VCaP (cell line): ENCODE measurements around the gene STK25.

Experiments used
- H3K27ac ChIP-seq: fragments of 450-650 bp; 2 replicates; pipeline ENCODE4 v1.5.1; 2017
- TF ChIP-seq, protein P1 (sequence below): fragments of 450-650 bp; conservative IDR thresholded peaks from 2 replicates; pipeline ENCODE4 v1.5.1; 2017; ENCODE audit warnings: mild to moderate bottlenecking, moderate library complexity

STK25 gene

DNA sequence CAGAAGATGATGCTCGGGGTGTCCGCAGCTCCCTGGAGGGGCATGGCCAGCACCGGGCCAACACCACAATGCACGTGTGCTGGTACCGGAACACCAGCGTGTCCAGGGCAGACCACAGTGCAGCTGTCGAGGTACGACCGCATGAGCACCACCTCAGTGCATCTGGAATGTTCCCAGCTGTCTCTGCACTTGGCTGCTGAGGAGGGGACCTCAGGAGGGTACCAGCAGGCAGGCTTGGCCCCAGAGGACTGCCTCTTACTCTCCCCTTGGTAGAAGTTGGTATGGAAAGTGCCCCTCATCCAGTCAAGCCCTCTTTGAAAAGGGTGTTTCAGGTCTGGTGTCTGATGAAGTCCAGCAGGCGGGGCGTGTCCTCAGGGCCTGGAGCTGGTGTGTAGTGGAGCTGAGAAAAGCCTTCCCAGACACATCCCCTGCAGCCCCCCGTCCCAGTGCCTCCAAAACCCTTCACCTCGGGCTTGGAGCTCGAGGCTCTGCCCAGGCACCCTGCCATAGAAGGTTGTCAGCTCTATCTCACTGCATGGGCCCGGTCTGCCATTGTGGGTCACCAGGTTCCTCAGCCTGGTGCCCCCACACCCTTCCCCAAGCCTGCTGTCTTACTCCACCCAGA is 16.7 kb downstream of the STK25 start:
- TF ChIP-seq, protein P1, sequence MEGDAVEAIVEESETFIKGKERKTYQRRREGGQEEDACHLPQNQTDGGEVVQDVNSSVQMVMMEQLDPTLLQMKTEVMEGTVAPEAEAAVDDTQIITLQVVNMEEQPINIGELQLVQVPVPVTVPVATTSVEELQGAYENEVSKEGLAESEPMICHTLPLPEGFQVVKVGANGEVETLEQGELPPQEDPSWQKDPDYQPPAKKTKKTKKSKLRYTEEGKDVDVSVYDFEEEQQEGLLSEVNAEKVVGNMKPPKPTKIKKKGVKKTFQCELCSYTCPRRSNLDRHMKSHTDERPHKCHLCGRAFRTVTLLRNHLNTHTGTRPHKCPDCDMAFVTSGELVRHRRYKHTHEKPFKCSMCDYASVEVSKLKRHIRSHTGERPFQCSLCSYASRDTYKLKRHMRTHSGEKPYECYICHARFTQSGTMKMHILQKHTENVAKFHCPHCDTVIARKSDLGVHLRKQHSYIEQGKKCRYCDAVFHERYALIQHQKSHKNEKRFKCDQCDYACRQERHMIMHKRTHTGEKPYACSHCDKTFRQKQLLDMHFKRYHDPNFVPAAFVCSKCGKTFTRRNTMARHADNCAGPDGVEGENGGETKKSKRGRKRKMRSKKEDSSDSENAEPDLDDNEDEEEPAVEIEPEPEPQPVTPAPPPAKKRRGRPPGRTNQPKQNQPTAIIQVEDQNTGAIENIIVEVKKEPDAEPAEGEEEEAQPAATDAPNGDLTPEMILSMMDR: no peak
- no peak overlapping the region for H3K27ac ChIP-seq

DNA sequence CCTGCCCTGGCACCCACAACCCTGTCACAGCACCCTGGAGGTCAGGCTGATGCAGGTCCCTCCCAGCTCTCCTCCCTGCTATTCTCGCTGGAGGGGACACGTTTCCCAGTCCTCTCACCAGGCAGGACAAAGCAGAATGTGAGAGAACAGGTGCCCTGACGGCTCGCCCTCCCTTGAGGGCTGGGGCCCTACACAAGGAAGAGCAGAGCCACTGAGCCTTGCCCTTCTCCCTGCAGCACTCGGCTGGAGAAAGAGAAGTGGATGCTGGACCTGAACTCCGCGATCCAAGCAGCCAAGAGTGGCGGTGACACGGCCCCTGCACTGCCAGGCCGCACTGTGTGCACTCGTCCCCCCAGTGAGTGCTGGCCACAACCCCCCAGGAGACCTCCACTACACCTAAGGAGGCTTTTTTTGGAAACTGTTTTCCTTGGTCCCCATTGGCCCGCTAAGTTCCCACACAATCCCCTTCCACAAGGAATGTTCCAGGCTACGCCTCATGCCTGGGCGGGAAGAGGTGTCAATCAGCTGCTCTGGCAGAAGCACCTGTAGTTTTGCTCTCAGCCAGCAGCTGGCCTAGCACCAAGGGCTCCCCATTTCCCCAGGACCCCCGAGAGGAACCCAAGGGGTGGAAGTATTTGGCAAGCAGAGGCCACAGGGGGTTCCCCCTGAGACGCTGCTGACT is 17.4 kb downstream of the STK25 start:
- H3K27ac ChIP-seq: no peak overlapping the region
- TF ChIP-seq, protein P1: no peak

DNA sequence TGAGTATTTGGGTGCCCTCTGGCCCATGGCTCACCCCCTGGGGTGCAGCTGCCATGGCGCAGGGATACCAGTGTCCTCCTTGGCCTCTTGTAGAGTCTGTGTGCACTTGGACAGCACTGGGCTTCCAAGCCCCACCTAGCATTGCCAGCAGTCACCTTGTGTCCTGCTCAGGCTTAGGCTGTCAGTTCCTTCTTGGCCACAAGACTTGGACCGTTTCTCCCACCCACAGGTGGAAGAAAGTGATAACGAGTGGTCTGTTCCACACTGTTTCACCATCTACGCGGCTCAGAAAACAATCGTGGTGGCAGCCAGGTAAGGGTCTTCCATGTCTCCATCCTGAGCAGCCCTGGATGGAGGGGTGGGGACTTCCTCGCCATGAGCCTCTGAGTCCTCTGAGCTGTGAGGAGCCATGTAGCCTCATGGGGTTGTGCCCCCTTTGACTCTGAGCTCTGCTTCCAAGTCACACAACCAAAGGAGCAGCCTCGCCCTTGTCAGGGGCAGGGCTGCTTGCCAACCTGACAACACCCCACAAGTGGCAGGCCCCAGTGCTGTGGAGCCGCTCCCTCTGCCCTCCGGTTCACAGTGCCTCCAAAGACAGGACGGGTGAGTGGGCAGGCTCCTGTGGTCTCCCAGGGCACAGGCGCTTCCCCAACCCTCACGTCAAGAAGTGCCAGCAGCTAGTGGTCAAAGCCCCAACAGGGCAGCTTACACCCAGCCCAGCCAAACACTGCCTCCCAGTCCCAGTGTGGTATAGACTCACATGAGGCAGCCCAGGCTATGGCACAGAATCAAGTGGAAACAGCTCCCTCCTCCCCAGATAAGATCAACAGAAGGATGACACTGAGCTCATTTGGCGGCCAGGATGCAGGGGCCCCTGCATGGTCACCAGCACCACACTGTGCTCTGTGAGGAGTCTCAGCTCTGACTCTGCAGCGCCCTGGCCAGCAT is 18.4 kb downstream of the STK25 start:
- TF ChIP-seq, protein P1: no peak
- no peak overlapping the region for H3K27ac ChIP-seq

DNA sequence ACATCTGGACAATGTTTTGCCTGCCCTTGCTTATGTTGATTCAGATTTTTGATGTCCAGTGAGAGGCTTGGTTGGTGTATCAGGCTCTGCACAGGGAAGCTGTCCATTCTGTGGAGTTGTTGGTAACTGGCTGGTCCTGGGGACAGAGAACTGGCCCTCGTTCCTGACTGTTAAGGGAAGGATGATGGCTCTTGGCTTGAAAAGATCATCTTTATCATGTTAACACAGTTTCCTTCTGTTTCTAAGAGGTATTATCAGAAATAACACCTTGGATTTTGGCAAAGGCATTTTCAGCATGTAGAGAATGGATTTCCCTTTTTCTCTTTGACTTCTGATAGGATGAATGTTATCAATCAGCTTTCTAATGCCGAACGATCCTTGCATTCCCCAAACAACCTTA is 19.3 kb downstream of the STK25 start:
- TF ChIP-seq, protein P1: no peak
- no peak overlapping the region for H3K27ac ChIP-seq

DNA sequence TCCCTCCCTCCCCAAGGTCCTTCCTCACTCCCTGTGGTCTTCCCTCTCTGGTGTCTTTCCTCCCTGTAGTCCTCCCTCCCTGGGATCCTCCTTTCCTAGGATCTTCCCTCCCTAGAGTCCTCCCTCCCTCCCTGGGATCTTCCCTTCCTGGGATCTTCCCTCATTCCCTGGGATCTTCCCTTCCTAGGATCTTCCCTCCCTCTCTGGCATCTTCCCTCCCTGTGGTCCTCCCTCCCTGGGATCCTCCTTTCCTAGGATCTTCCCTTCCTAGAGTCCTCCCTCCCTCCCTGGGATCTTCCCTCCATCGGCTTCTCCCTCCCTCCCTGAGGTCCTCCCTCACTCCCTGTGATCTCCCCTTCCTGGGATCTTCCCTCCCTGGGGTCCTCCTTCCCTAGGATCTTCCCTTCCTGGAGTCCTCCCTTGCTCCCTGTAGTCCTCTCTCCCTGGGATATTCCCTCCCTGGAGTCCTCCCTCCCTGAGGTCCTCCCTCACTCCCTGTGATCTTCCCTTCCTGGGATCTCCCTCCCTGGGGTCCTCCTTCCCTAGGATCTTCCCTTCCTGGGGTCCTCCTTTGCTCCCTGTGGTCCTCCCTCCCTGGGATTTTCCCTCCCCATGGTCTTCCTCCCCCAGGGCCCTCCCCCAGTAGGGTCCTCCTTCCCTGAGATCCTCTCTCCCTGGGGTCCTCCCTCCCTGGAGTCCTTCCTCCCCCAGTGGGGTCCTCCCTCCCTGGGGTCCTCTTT is 23.0 kb downstream of the STK25 start:
- TF ChIP-seq, protein P1: no peak
- no peak overlapping the region for H3K27ac ChIP-seq

DNA sequence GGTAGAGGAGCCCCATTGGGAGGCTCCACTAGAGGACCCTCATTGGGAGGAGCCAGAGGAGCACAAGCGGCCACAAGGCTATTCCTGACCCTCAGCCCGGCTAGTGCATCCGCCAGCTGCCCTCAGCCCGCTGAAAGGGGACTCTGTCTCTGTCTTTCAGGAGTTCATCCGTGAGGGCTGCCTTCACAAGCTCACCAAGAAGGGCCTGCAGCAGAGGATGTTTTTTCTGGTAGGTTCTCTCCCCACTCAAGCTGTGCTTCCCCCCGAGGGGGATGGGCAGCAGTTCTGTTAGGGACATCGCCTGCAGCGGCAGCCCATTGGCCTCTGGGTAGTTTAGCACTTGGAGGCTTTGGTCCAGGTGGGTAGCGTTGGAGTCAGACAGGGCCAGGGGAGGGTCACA is 25.1 kb downstream of the STK25 start:
- TF ChIP-seq, protein P1: no peak
- no peak overlapping the region for H3K27ac ChIP-seq
